Hepatocyte (in vitro differentiated cells): ENCODE measurements around the gene PADI2. TPM values are rescaled to one million over a fixed set of nuclear protein-coding genes. Genes with fewer than 3 reads are reported as not detected.

ENCODE experiments used
- DNase-seq: peaks from one replicate; pipeline ENCODE4 v3.0.0-alpha.2; 2016; ENCODE audit warnings: low spot score
- H2AFZ ChIP-seq: fragments of 200-600 bp; sonication (generic); 2 replicates; pipeline ENCODE4 v1.6.0; 2016; ENCODE audit warnings: antibody characterized with exemption, mild to moderate bottlenecking
- H3K27ac ChIP-seq: fragments of 200-600 bp; sonication (generic); 2 replicates; pipeline ENCODE4 v1.5.1; 2016; ENCODE audit warnings: mild to moderate bottlenecking
- H3K27me3 ChIP-seq: fragments of 200-600 bp; sonication (generic); 2 replicates; pipeline ENCODE4 v1.6.1; 2016
- H3K36me3 ChIP-seq: fragments of 200-600 bp; sonication (generic); replicated peaks from 2 replicates; pipeline ENCODE4 v1.5.1; 2016; ENCODE audit warnings: low read depth; ENCODE audit not compliant: insufficient read depth
- H3K4me1 ChIP-seq: fragments of 200-600 bp; sonication (generic); 2 replicates; pipeline ENCODE4 v1.5.1; 2016; ENCODE audit warnings: mild to moderate bottlenecking, moderate library complexity; ENCODE audit not compliant: insufficient read depth
- H3K4me2 ChIP-seq: fragments of 200-600 bp; sonication (generic); 2 replicates; pipeline ENCODE4 v1.6.0; 2016
- H3K4me3 ChIP-seq: fragments of 200-600 bp; sonication (generic); 2 replicates; pipeline ENCODE4 v1.5.1; 2016; ENCODE audit warnings: mild to moderate bottlenecking
- H3K79me2 ChIP-seq: fragments of 200-600 bp; sonication (generic); 2 replicates; pipeline ENCODE4 v1.6.0; 2017; ENCODE audit warnings: mild to moderate bottlenecking
- H3K9me2 ChIP-seq: fragments of 200-600 bp; sonication (generic); replicated peaks from 2 replicates; pipeline ENCODE4 v1.6.0; 2017; ENCODE audit warnings: mild to moderate bottlenecking; ENCODE audit not compliant: insufficient read depth
- H3K9me3 ChIP-seq: fragments of 200-600 bp; sonication (generic); 2 replicates; pipeline ENCODE4 v1.5.1; 2016; ENCODE audit warnings: low read depth, mild to moderate bottlenecking
- H4K20me1 ChIP-seq: fragments of 200-600 bp; sonication (generic); 2 replicates; pipeline ENCODE4 v1.6.0; 2016; ENCODE audit warnings: mild to moderate bottlenecking; ENCODE audit not compliant: insufficient read depth, poor library complexity, severe bottlenecking
- EZH2 ChIP-seq: fragments of 200-600 bp; sonication (generic); IDR thresholded peaks from 2 replicates; pipeline ENCODE4 v1.6.1; 2016; ENCODE audit warnings: antibody characterized with exemption, mild to moderate bottlenecking, borderline replicate concordance
- EZH2phosphoT487 ChIP-seq: fragments of 200-600 bp; sonication (generic); IDR thresholded peaks from one replicate; pipeline ENCODE4 v1.6.1; 2018; ENCODE audit warnings: antibody characterized with exemption, mild to moderate bottlenecking, low read depth, moderate library complexity; ENCODE audit not compliant: unreplicated experiment, severe bottlenecking
- WGBS: methylation state at CpG from one replicate; pipeline ENCODE4 v1.1.6; 2016; ENCODE audit warnings: low lambda C conversion rate; ENCODE audit errors: missing lambda C conversion rate; 5-methylcytosine and 5-hydroxymethylcytosine counted together
- polyA plus RNA-seq: library from polyadenylated mRNA; unstranded; fragments of >200 nt; fragmentation: Nextera tagmentation; extraction: Ambion mirVana; gene quantifications from 2 replicates; pipeline ENCODE4 v1.2.1, GENCODE V29; 2016
- total RNA-seq: library from RNA; depleted of rRNA; stranded (reverse); fragments of >200 nt; gene quantifications from 2 replicates; pipeline ENCODE4 v1.2.3, GENCODE V29; 2014
- TF ChIP-seq, protein P1 (sequence below): fragments of 200-600 bp; sonication (generic); IDR thresholded peaks from 2 replicates; pipeline ENCODE4 v1.5.1; 2016; ENCODE audit warnings: antibody characterized with exemption, mild to moderate bottlenecking; ENCODE audit not compliant: poor library complexity

Gene PADI2
- total and polyA plus RNA-seq, 2 experiments from 2014 or later: 10.6 to 11.3 TPM

GRCh38 chr1:17017435-17017834 lies 101.8 kb downstream of the PADI2 start:
- Histone ChIP-seq H3K36me3 (no peaks in the 10 kb centered on the region), H3K9me2 (no peaks in the 10 kb centered on the region), H3K27me3 (no peaks in the 10 kb centered on the region), H3K4me2 (no peak overlapping the region), H4K20me1 (no peaks in the 10 kb centered on the region), H2AFZ (no peak overlapping the region), H3K27ac (no peak overlapping the region), H3K4me3 (no peak overlapping the region), H3K79me2 (no peaks in the 10 kb centered on the region), H3K9me3 (no peaks in the 10 kb centered on the region), H3K4me1 (no peaks in the 10 kb centered on the region)
- WGBS: 98% methylated on average over 7 of the region's 7 CpGs
- TF ChIP-seq, protein P1, sequence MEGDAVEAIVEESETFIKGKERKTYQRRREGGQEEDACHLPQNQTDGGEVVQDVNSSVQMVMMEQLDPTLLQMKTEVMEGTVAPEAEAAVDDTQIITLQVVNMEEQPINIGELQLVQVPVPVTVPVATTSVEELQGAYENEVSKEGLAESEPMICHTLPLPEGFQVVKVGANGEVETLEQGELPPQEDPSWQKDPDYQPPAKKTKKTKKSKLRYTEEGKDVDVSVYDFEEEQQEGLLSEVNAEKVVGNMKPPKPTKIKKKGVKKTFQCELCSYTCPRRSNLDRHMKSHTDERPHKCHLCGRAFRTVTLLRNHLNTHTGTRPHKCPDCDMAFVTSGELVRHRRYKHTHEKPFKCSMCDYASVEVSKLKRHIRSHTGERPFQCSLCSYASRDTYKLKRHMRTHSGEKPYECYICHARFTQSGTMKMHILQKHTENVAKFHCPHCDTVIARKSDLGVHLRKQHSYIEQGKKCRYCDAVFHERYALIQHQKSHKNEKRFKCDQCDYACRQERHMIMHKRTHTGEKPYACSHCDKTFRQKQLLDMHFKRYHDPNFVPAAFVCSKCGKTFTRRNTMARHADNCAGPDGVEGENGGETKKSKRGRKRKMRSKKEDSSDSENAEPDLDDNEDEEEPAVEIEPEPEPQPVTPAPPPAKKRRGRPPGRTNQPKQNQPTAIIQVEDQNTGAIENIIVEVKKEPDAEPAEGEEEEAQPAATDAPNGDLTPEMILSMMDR: no peak
- TF ChIP-seq EZH2 (no peak), EZH2phosphoT487 (no peak)
- DNase-seq: no peak

Other genes starting within 250 kb of the PADI2 start
- under 0.01 TPM in 2 replicates for gene RNU1-2, start 223.5 kb downstream of the PADI2 start, total RNA-seq
- not detected in 2 replicates for gene RNU1-2, start 223.5 kb downstream of the PADI2 start, polyA plus RNA-seq
- gene CROCC, start 197.5 kb downstream of the PADI2 start, total RNA-seq: 21.9 and 22.2 TPM in 2 replicates
- 23.0 and 23.6 TPM in 2 replicates for gene CROCC, start 197.5 kb downstream of the PADI2 start, polyA plus RNA-seq
- 172 and 200 TPM in 2 replicates for gene MFAP2, start 138.8 kb downstream of the PADI2 start, total RNA-seq
- gene MFAP2, start 138.8 kb downstream of the PADI2 start, polyA plus RNA-seq: 540 and 551 TPM in 2 replicates
- gene ATP13A2, start 107.5 kb downstream of the PADI2 start, total RNA-seq: 20.7 and 30.0 TPM in 2 replicates
- 52.3 and 53.4 TPM in 2 replicates for gene ATP13A2, start 107.5 kb downstream of the PADI2 start, polyA plus RNA-seq
- gene SDHB, start 65.4 kb downstream of the PADI2 start, total RNA-seq: 175 and 181 TPM in 2 replicates
- 105 and 144 TPM in 2 replicates for gene SDHB, start 65.4 kb downstream of the PADI2 start, polyA plus RNA-seq
- not detected in 2 replicates for gene PADI1, start 85.7 kb upstream of the PADI2 start, total RNA-seq
- gene PADI1, start 85.7 kb upstream of the PADI2 start, polyA plus RNA-seq: 0.51 TPM in 1 of 2 replicates, not detected in the other
- not detected in 2 replicates for gene PADI3, start 129.6 kb upstream of the PADI2 start, total RNA-seq
- not detected in 2 replicates for gene PADI3, start 129.6 kb upstream of the PADI2 start, polyA plus RNA-seq
- not detected in 2 replicates for gene PADI4, start 188.7 kb upstream of the PADI2 start, total RNA-seq
- not detected in 2 replicates for gene PADI4, start 188.7 kb upstream of the PADI2 start, polyA plus RNA-seq